A673 (cell line): ENCODE data around the gene TTC28. TPM values are rescaled to one million over a fixed set of nuclear protein-coding genes. Genes with fewer than 3 reads are reported as not detected.

ENCODE experiments used
- BruUV-seq: library from RNA; stranded (reverse); fragments of 400-500 nt; replicated peaks from 2 replicates; lab custom pipeline; 2021; lab: Mats Ljungman, UMichigan
- CTCF ChIA-PET: fragments of 300-600 bp; sonication (Branson Sonifier 250); formaldehyde crosslinking; loops from one replicate; lab custom pipeline; 2022; ENCODE audit warnings: antibody characterized with exemption; lab: Charles Lee
- POLR2A ChIA-PET: fragments of 300-600 bp; sonication (Branson Sonifier 250); formaldehyde crosslinking; loops from one replicate; lab custom pipeline; 2022; ENCODE audit warnings: antibody characterized with exemption; ENCODE audit not compliant: low non-redundant PET; lab: Charles Lee
- DNase-seq: peaks from one replicate; pipeline ENCODE4 v3.0.0-alpha.2; 2015; ENCODE audit warnings: low spot score
- H3K27ac ChIP-seq: fragments of 200-600 bp; sonication (generic); 2 replicates; pipeline ENCODE4 v1.5.1; 2016; ENCODE audit warnings: mixed run types, low read depth, mild to moderate bottlenecking, mixed read lengths, antibody characterized with exemption, low read length; ENCODE audit not compliant: poor library complexity, severe bottlenecking
- H3K27me3 ChIP-seq: fragments of 200-600 bp; sonication (generic); replicated peaks from 2 replicates; pipeline ENCODE4 v1.6.1; 2017; ENCODE audit warnings: mixed run types, low read depth, mild to moderate bottlenecking, mixed read lengths, antibody characterized with exemption, low read length; ENCODE audit not compliant: insufficient read depth, poor library complexity
- H3K36me3 ChIP-seq: fragments of 200-600 bp; sonication (generic); 2 replicates; pipeline ENCODE4 v1.6.1; 2016; ENCODE audit warnings: mixed run types, mild to moderate bottlenecking, mixed read lengths, antibody characterized with exemption, low read length; ENCODE audit not compliant: insufficient read depth, poor library complexity, severe bottlenecking
- H3K4me1 ChIP-seq: fragments of 200-600 bp; sonication (generic); 2 replicates; pipeline ENCODE4 v1.6.1; 2017; ENCODE audit warnings: mixed run types, mild to moderate bottlenecking, mixed read lengths, antibody characterized with exemption, low read length; ENCODE audit not compliant: insufficient read depth, poor library complexity, severe bottlenecking
- H3K4me3 ChIP-seq: fragments of 200-600 bp; sonication (generic); 2 replicates; pipeline ENCODE4 v1.5.1; 2016; ENCODE audit warnings: low read depth, mixed run types, mild to moderate bottlenecking, mixed read lengths, low read length; ENCODE audit not compliant: poor library complexity, severe bottlenecking
- H3K9me3 ChIP-seq: fragments of 200-600 bp; sonication (generic); 2 replicates; pipeline ENCODE4 v1.6.1; 2016; ENCODE audit warnings: mixed run types, low read depth, mild to moderate bottlenecking, mixed read lengths, antibody characterized with exemption, low read length; ENCODE audit not compliant: poor library complexity, severe bottlenecking
- CTCF ChIP-seq: fragments of 300-800, 200-600 bp; sonication (generic); conservative IDR thresholded peaks from 2 replicates; pipeline ENCODE4 v1.5.1; 2017; ENCODE audit warnings: low read depth, mild to moderate bottlenecking, antibody characterized with exemption, low read length, moderate library complexity, mixed read lengths
- EZH2 ChIP-seq: fragments of 200-600 bp; sonication (generic); IDR thresholded peaks from 2 replicates; pipeline ENCODE4 v1.6.1; 2017; ENCODE audit warnings: borderline replicate concordance, low read depth, mild to moderate bottlenecking, mixed read lengths, antibody characterized with exemption, low read length; ENCODE audit not compliant: poor library complexity, severe bottlenecking
- intact Hi-C: fragments of 100-400 bp; cut with micrococcal nuclease; formaldehyde crosslinking; loops from one replicate; pipeline ENCODE4 v1.10.0; 2022; ENCODE audit not compliant: unreplicated experiment
- total RNA-seq: library from RNA; stranded (reverse); gene quantifications from 2 replicates; pipeline ENCODE4 v1.2.3, GENCODE V29; 2021

The TTC28 gene
- total RNA-seq, 1 experiment from 2014 or later: 48.7 TPM

DNA sequence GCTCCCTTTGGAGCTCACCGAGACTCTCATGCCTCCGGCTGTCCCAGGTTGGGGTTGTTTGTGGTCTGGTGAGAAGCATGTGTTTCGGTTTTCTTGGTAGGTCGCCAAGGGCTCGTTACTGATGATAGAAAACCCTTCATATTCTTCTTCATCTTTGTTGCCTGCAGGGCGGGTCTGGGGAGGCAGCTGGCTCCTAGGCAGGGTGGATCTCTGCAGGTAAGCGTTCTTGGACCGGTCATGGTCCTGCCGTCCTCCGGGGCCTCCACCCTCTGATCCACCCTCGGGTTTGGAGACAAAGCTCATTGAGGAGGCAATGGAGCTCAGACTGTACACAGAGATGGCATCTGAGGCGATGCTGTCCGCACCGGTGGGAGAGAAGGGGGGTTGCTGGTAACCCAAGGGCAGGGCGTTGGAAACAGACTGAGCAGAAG lies 696.3 kb downstream of the TTC28 start:
- Histone ChIP-seq H3K4me1 (no peaks in the 10 kb centered on the region), H3K9me3 (no peaks in the 10 kb centered on the region), H3K36me3 (peaks cover 8% of the 10 kb centered on the region), H3K4me3 (no peak overlapping the region), H3K27ac (no peak overlapping the region), H3K27me3 (no peaks in the 10 kb centered on the region)
- TF ChIP-seq EZH2 (no peak), CTCF (no peak)
- CTCF ChIA-PET: interaction anchor here (0.6 kb wide), 1 partner anchor 47 kb away, joined by 3 read pairs; no protein-coding TSS in a partner anchor
- POLR2A ChIA-PET: no interaction called here
- DNase-seq: no peak
- intact Hi-C loops: no loop called here
- BruUV-seq: no TSS peak

- Histone ChIP-seq H3K9me3 (no peaks in the 10 kb centered on the region), H3K27ac (no peak overlapping the region), H3K4me3 (no peak overlapping the region), H3K27me3 (no peaks in the 10 kb centered on the region), H3K4me1 (no peaks in the 10 kb centered on the region), H3K36me3 (peaks cover 8% of the 10 kb centered on the region)
- intact Hi-C loops: no loop called here
- TF ChIP-seq CTCF (no peak), EZH2 (no peak)
- POLR2A ChIA-PET: no interaction called here
- BruUV-seq: no TSS peak
- no peak for DNase-seq
- CTCF ChIA-PET: no interaction called here
Measured at GRCh38 chr22:27982630-27983180, 696.9 kb downstream of the TTC28 start.

DNA sequence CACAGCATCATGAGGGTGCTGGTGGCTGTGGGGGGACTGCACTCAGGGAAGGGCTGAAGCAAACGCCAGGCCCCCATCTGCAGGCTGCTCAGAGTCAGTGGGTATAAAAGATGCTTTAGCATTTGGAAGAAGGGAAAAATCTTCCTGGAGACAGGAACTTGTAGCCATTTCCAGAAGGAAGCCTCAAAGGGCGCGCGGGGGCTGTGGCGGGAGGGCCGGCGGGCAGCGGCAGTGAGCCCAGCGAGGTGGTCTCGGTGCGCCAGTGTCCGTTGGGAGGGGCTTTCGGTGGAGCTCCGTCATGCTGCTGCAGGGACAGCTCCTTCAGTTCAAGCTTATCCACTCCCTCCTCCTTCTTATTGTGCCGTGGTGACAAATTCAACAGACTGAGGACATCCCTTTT lies 697.5 kb downstream of the TTC28 start:
- TF ChIP-seq EZH2 (no peak), CTCF (no peak)
- BruUV-seq: no TSS peak
- Histone ChIP-seq H3K27ac (no peak overlapping the region), H3K36me3 (peaks cover 11% of the 10 kb centered on the region), H3K27me3 (no peaks in the 10 kb centered on the region), H3K4me3 (no peak overlapping the region), H3K4me1 (no peaks in the 10 kb centered on the region), H3K9me3 (no peaks in the 10 kb centered on the region)
- ChIA-PET CTCF (no interaction called here), POLR2A (no interaction called here)
- intact Hi-C loops: no loop called here
- DNase-seq: no peak
